H1 (cell line): ENCODE measurements around the gene PEX13. TPM values are rescaled to one million over a fixed set of nuclear protein-coding genes. Genes with fewer than 3 reads are reported as not detected.

ENCODE experiments used
- CTCF ChIA-PET: fragments of 300-600 bp; sonication (Branson Sonifier 250); formaldehyde crosslinking; loops from one replicate; lab custom pipeline; 2021; ENCODE audit not compliant: partially characterized antibody; lab: Charles Lee
- POLR2A ChIA-PET: fragments of 300-600 bp; sonication (Branson Sonifier 250); formaldehyde crosslinking; loops from one replicate; lab custom pipeline; 2021; ENCODE audit warnings: inconsistent platforms; ENCODE audit not compliant: partially characterized antibody; lab: Charles Lee
- DNase-seq, 2 experiments: peaks; one replicate each; pipeline versions ENCODE4 v3.0.0 to v3.0.0-alpha.2; 2010 to 2022; ENCODE audit warnings: low spot score in 2 of 2, low read depth in 1 of 2, mixed read lengths in 1 of 2
- FAIRE-seq: peaks from 2 replicates; lab custom pipeline; 2011; peaks lifted over from hg19 to GRCh38; lab: Jason Lieb, UNC
- H2AFZ ChIP-seq: 2 replicates; pipeline ENCODE4 v1.8.1; 2012; ENCODE audit warnings: low read length, inconsistent platforms
- H2AK5ac ChIP-seq: 2 replicates; pipeline ENCODE4 v1.6.1; 2013; ENCODE audit warnings: low read depth, low read length
- H2BK120ac ChIP-seq: replicated peaks from 2 replicates; pipeline ENCODE3; 2013; ENCODE audit warnings: low read depth, low read length, inconsistent platforms
- H2BK12ac ChIP-seq: 2 replicates; pipeline ENCODE4 v1.6.1; 2013; ENCODE audit warnings: low read depth, low read length
- H2BK15ac ChIP-seq: 2 replicates; pipeline ENCODE4 v1.6.1; 2013; ENCODE audit warnings: low read length
- H2BK20ac ChIP-seq: 2 replicates; pipeline ENCODE4 v1.6.1; 2013; ENCODE audit warnings: low read length
- H2BK5ac ChIP-seq: 2 replicates; pipeline ENCODE4 v1.6.1; 2013; ENCODE audit warnings: low read depth, low read length
- H3K14ac ChIP-seq: 2 replicates; pipeline ENCODE4 v1.6.1; 2013; ENCODE audit warnings: inconsistent platforms; ENCODE audit not compliant: insufficient read length
- H3K18ac ChIP-seq: 2 replicates; pipeline ENCODE4 v1.6.1; 2013; ENCODE audit warnings: low read length; ENCODE audit errors: extremely low read depth
- H3K23ac ChIP-seq: 2 replicates; pipeline ENCODE4 v1.6.1; 2013; ENCODE audit warnings: inconsistent platforms; ENCODE audit not compliant: insufficient read length
- H3K23me2 ChIP-seq: 2 replicates; pipeline ENCODE4 v1.6.1; 2013; ENCODE audit warnings: low read depth, low read length
- H3K27ac ChIP-seq: 2 replicates; pipeline ENCODE4 v1.6.1; 2011; ENCODE audit warnings: low read depth, low read length, inconsistent platforms
- H3K27me3 ChIP-seq, 4 experiments: replicated peaks in 1 of 4; 1 replicate in 1 of 4; 2 replicates in 3 of 4; pipeline versions ENCODE4 v1.6.1 to v1.8.1; 2011 to 2013; ENCODE audit warnings: low read length in 3 of 4, mild to moderate bottlenecking in 3 of 4, inconsistent platforms in 2 of 4, mixed read lengths in 2 of 4, moderate library complexity in 1 of 4; ENCODE audit not compliant: control insufficient read depth in 3 of 4, insufficient read depth in 3 of 4; ENCODE audit errors: extremely low read depth in 1 of 4
- H3K36me3 ChIP-seq, 4 experiments: 2 replicates each; pipeline versions ENCODE4 v1.6.1 to v1.8.1; 2011 to 2013; ENCODE audit warnings: mild to moderate bottlenecking in 4 of 4, low read length in 3 of 4, moderate library complexity in 2 of 4, control low read depth in 1 of 4, inconsistent platforms in 1 of 4; ENCODE audit not compliant: insufficient read depth in 4 of 4, control insufficient read depth in 2 of 4
- H3K4ac ChIP-seq: replicated peaks from 2 replicates; pipeline ENCODE3; 2013; ENCODE audit warnings: low read length, low read depth, mixed read lengths, inconsistent platforms; ENCODE audit not compliant: insufficient read length
- H3K4me1 ChIP-seq, 4 experiments: replicated peaks in 1 of 4; 1 replicate in 1 of 4; 2 replicates in 3 of 4; pipeline versions ENCODE4 v1.6.1 to v1.8.1; 2011 to 2013; ENCODE audit warnings: low read length in 3 of 4, inconsistent platforms in 2 of 4, mixed read lengths in 1 of 4; ENCODE audit not compliant: insufficient read depth in 4 of 4, control insufficient read depth in 3 of 4
- H3K4me2 ChIP-seq, 2 experiments: 2 replicates each; pipeline versions ENCODE4 v1.6.1 to v1.8.1; 2011 to 2013; ENCODE audit warnings: low read depth in 2 of 2, low read length in 2 of 2, control low read depth in 1 of 2, inconsistent platforms in 1 of 2, mild to moderate bottlenecking in 1 of 2; ENCODE audit not compliant: insufficient read depth in 1 of 2
- H3K4me3 ChIP-seq, 4 experiments: fragments of 200-600, 300-600 bp in 1 of 4; sonication (generic), shearing (Covaris generic), sonication (Bioruptor Twin) in 1 of 4; 2 replicates each; pipeline versions ENCODE4 v1.5.1 to v1.8.1; 2011 to 2016; ENCODE audit warnings: low read length in 4 of 4, low read depth in 3 of 4, control low read depth in 2 of 4, inconsistent platforms in 2 of 4, mild to moderate bottlenecking in 2 of 4, mixed read lengths in 1 of 4, moderate library complexity in 1 of 4; ENCODE audit not compliant: insufficient read depth in 2 of 4; ENCODE audit errors: extremely low read depth in 1 of 4
- H3K56ac ChIP-seq: replicated peaks from 2 replicates; pipeline ENCODE3; 2013; ENCODE audit warnings: low read depth, mild to moderate bottlenecking, mixed read lengths, low read length, inconsistent platforms; ENCODE audit not compliant: insufficient read length
- H3K79me1 ChIP-seq: 2 replicates; pipeline ENCODE4 v1.6.1; 2013; ENCODE audit warnings: low read depth, low read length, control low read depth
- H3K79me2 ChIP-seq, 2 experiments: 2 replicates each; pipeline versions ENCODE4 v1.6.1 to v1.8.1; 2012 to 2013; ENCODE audit warnings: low read length in 2 of 2, mild to moderate bottlenecking in 2 of 2, inconsistent platforms in 1 of 2; ENCODE audit not compliant: insufficient read depth in 2 of 2, control insufficient read depth in 1 of 2
- H3K9ac ChIP-seq, 4 experiments: replicated peaks in 1 of 4; 1 replicate in 1 of 4; 2 replicates in 3 of 4; pipeline versions ENCODE4 v1.6.1 to v1.8.1; 2011 to 2013; ENCODE audit warnings: low read depth in 3 of 4, low read length in 3 of 4, control low read depth in 2 of 4, mild to moderate bottlenecking in 2 of 4, moderate library complexity in 2 of 4, inconsistent platforms in 1 of 4; ENCODE audit errors: extremely low read depth in 1 of 4
- H3K9me3 ChIP-seq, 2 experiments: 2 replicates each; pipeline versions ENCODE4 v1.6.1 to v1.8.1; 2012 to 2013; ENCODE audit warnings: mild to moderate bottlenecking in 2 of 2, moderate library complexity in 2 of 2, control low read depth in 1 of 2, inconsistent platforms in 1 of 2, low read depth in 1 of 2, low read length in 1 of 2, mixed read lengths in 1 of 2; ENCODE audit not compliant: insufficient read depth in 2 of 2
- H4K20me1 ChIP-seq, 2 experiments: replicated peaks in 1 of 2; 2 replicates each; pipeline versions ENCODE3 to v1.8.1; 2011 to 2013; ENCODE audit warnings: inconsistent platforms in 2 of 2, low read length in 2 of 2, mild to moderate bottlenecking in 1 of 2; ENCODE audit not compliant: insufficient read depth in 2 of 2, control insufficient read depth in 1 of 2
- H4K5ac ChIP-seq: 2 replicates; pipeline ENCODE4 v1.6.1; 2013; ENCODE audit warnings: low read length, low read depth, mixed read lengths, inconsistent platforms; ENCODE audit not compliant: insufficient read length
- H4K8ac ChIP-seq: 2 replicates; pipeline ENCODE4 v1.8.0; 2013; ENCODE audit warnings: mild to moderate bottlenecking, moderate library complexity, low read length, inconsistent platforms; ENCODE audit not compliant: insufficient read depth; ENCODE audit errors: extremely low read depth
- H4K91ac ChIP-seq: replicated peaks from 2 replicates; pipeline ENCODE3; 2013; ENCODE audit warnings: low read length, mixed read lengths, inconsistent platforms; ENCODE audit not compliant: insufficient read length
- CBX5 ChIP-seq: fragments of 300-800, 300-1000 bp; sonication (generic); IDR thresholded peaks from 2 replicates; pipeline ENCODE4 v1.7.1; 2016; ENCODE audit warnings: antibody characterized with exemption, low read length, low read depth
- CBX8 ChIP-seq: fragments of 300-800, 300-1000 bp; sonication (generic); IDR thresholded peaks from 2 replicates; pipeline ENCODE4 v1.7.1; 2016; ENCODE audit warnings: low read depth, low read length, borderline replicate concordance
- CHD2 ChIP-seq: IDR thresholded peaks from 2 replicates; pipeline ENCODE4 v1.6.1; 2012; ENCODE audit warnings: low read length, improper control_type of control experiment
- FOSL1 ChIP-seq: IDR thresholded peaks from 2 replicates; pipeline ENCODE4 v1.6.1; 2011; ENCODE audit warnings: mild to moderate bottlenecking, low read depth, low read length, moderate library complexity; ENCODE audit not compliant: insufficient read depth
- JUND ChIP-seq: IDR thresholded peaks from 2 replicates; pipeline ENCODE4 v1.6.1; 2011; ENCODE audit warnings: mild to moderate bottlenecking, improper control_type of control experiment, low read length
- KDM1A ChIP-seq: fragments of 200-600, 300-600 bp; sonication (generic); IDR thresholded peaks from 2 replicates; pipeline ENCODE4 v1.7.1; 2016; ENCODE audit warnings: mild to moderate bottlenecking, low read length, borderline replicate concordance
- NRF1 ChIP-seq: IDR thresholded peaks from 2 replicates; pipeline ENCODE4 v1.6.1; 2011; ENCODE audit warnings: mild to moderate bottlenecking, low read depth, low read length, improper control_type of control experiment
- RAD21 ChIP-seq, 2 experiments: IDR thresholded peaks in 1 of 2; conservative IDR thresholded peaks in 1 of 2; 2 replicates each; pipeline ENCODE4 v1.6.1; 2011; ENCODE audit warnings: low read depth in 2 of 2, low read length in 2 of 2, improper control_type of control experiment in 1 of 2, inconsistent platforms in 1 of 2, mild to moderate bottlenecking in 1 of 2, moderate library complexity in 1 of 2
- WGBS, 2 experiments: shearing (Covaris generic) in 1 of 2; methylation state at CpG; one replicate each; pipeline versions ENCODE4 v1.1.6 to v1.1.7; 2013 to 2015; ENCODE audit warnings: low lambda C conversion rate in 2 of 2, mixed read lengths in 2 of 2, inconsistent platforms in 1 of 2, low coverage in 1 of 2, missing lambda C conversion rate in 1 of 2; ENCODE audit not compliant: insufficient replicate concordance in 2 of 2, insufficient coverage in 1 of 2, insufficient read length in 1 of 2; ENCODE audit errors: extremely low coverage in 1 of 2, missing lambda C conversion rate in 1 of 2; 5-methylcytosine and 5-hydroxymethylcytosine counted together
- polyA plus RNA-seq, 7 experiments: library from polyadenylated mRNA; depleted of rRNA in 3 of 7; stranded (reverse) in 5 of 7; unstranded in 2 of 7; fragments of >200 nt in 5 of 7; fragments of 200-250 nt in 2 of 7; gene quantifications; 1 replicate in 5 of 7; 2 replicates in 1 of 7; 4 replicates in 1 of 7; pipeline versions ENCODE4 v1.2.1 to v1.2.3, GENCODE V29; 2011 to 2013; ENCODE audit warnings: missing spikeins in 2 of 7, mixed read lengths in 2 of 7
- total RNA-seq: library from RNA; stranded (reverse); fragmentation: NEBNext Ultra II Directional; extraction: Animal tissue kit (Norgen Biotek cat#: 25700); gene quantifications from 2 replicates; pipeline ENCODE4 v1.2.1, GENCODE V29; 2021
- TF ChIP-seq, protein P1 (sequence below): IDR thresholded peaks from 2 replicates; pipeline ENCODE4 v1.6.1; 2012; ENCODE audit warnings: low read length, inconsistent platforms

PEX13 gene
- total and polyA plus RNA-seq, 2 of the 8 experiments (the other 6 are each of a cell fraction or from before 2014, with no cell fraction given), result 16.8 to 22.3 TPM

GRCh38 chr2:61017003-61017555 lies 441 bp upstream of the PEX13 start:
- peak overlapping the region; percentile 100 for H2AFZ ChIP-seq
- peak overlapping the region; percentile 91 for H3K27ac ChIP-seq
- peak overlapping the region; percentile 76 to 100 (median 90) for H3K4me3 ChIP-seq
- peak overlapping the region; percentile 58 for H3K4ac ChIP-seq
- H3K27me3 ChIP-seq, result no peaks in the 10 kb centered on the region
- no peaks in the 10 kb centered on the region for H3K9me3 ChIP-seq
- WGBS, 2 experiments, result 0% methylated on average over 26 of the region's 27 CpGs; no CpG with 5 or more reads in 1 of the 2 experiments
- ChIA-PET CTCF (no interaction called here), POLR2A (interaction anchor here (1.0 to 1.5 kb wide), 8 partner anchors 9 to 261 kb away, joined by 3 to 8 read pairs (median 3); partner anchors contain the start of gene PAPOLG)
- peak overlapping the region; percentile 88 for H2BK120ac ChIP-seq
- peak overlapping the region; percentile 94; the same call in 1 of the 2 replicates for H4K8ac ChIP-seq
- H3K23me2 ChIP-seq, result peaks cover 3% of the 10 kb centered on the region; the same call in 1 of the 2 replicates
- DNase-seq, result peak; percentile 43 to 88
- peaks cover 0 to 36% of the 10 kb centered on the region in 2 experiments; a peak in 2 of 4 replicates for H3K79me2 ChIP-seq
- H3K56ac ChIP-seq, result peak overlapping the region; percentile 88
- H3K36me3 ChIP-seq, result 0 out of 8 replicates have a peak, but pooled peaks cover 0 to 4% (median 0%) of the 10 kb centered on the region in 4 experiments
- peak; percentile 79 for FAIRE-seq
- H3K9ac ChIP-seq, result peak overlapping the region; percentile 83 to 92 (median 90)
- no peak overlapping the region for H3K14ac ChIP-seq
- peak overlapping the region; percentile 95 for H3K18ac ChIP-seq
- peak overlapping the region; percentile 97 for H4K5ac ChIP-seq
- H2BK20ac ChIP-seq, result 0 out of 2 replicates have a peak overlapping the region, but pooled peaks have one; percentile 9
- no peak overlapping the region for H2AK5ac ChIP-seq
- peaks cover 4% of the 10 kb centered on the region for H3K79me1 ChIP-seq
- peaks cover 0 to 3% (median 0%) of the 10 kb centered on the region in 4 experiments; a peak in 1 of 7 replicates for H3K4me1 ChIP-seq
- H2BK12ac ChIP-seq, result peak overlapping the region; percentile 97; the same call in 1 of the 2 replicates
- peak overlapping the region; percentile 65 to 74 for H3K4me2 ChIP-seq
- H4K91ac ChIP-seq, result peak overlapping the region; percentile 70
- peak overlapping the region; percentile 99 for H2BK5ac ChIP-seq
- no peaks in the 10 kb centered on the region for H4K20me1 ChIP-seq
- no peak overlapping the region for H3K23ac ChIP-seq
- H2BK15ac ChIP-seq, result 0 out of 2 replicates have a peak overlapping the region, but pooled peaks have one; percentile 81
- TF ChIP-seq RAD21 (IDR thresholded peaks at IDR 0.05 in 1 of 2, conservative IDR thresholded peaks at IDR 0.05 in 1 of 2; ENCODE audit: low read depth in 2 of 2, low read length in 2 of 2), result peak; percentile 3 to 8; a peak in 1 of 4 replicates
- peak; percentile 10; the same call in 1 of the 2 replicates for TF ChIP-seq KDM1A
- TF ChIP-seq JUND, result peak; percentile 39; the same call in 1 of the 2 replicates
- no peak for TF ChIP-seq NRF1
- 0 out of 2 replicates have a peak, but pooled peaks have one; percentile 58 for TF ChIP-seq CHD2
- no peak for TF ChIP-seq FOSL1
- TF ChIP-seq CBX8, result no peak
- no peak for TF ChIP-seq CBX5
- TF ChIP-seq, protein P1, sequence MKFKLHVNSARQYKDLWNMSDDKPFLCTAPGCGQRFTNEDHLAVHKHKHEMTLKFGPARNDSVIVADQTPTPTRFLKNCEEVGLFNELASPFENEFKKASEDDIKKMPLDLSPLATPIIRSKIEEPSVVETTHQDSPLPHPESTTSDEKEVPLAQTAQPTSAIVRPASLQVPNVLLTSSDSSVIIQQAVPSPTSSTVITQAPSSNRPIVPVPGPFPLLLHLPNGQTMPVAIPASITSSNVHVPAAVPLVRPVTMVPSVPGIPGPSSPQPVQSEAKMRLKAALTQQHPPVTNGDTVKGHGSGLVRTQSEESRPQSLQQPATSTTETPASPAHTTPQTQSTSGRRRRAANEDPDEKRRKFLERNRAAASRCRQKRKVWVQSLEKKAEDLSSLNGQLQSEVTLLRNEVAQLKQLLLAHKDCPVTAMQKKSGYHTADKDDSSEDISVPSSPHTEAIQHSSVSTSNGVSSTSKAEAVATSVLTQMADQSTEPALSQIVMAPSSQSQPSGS, result 0 out of 2 replicates have a peak, but pooled peaks have one; percentile 62
